Naive thymus-derived CD4-positive, alpha-beta T cell (primary cell): ENCODE measurements around the gene NMRK2. TPM values are rescaled to one million over a fixed set of nuclear protein-coding genes. Genes with fewer than 3 reads are reported as not detected.

ENCODE experiments used
- ATAC-seq: fragments of 150-1000 bp; cut with Tn5 transposase; 2 replicates; pipeline ENCODE4 v1.10.0; 2021; ENCODE audit warnings: mild to moderate bottlenecking, moderate library complexity
- CTCF ChIA-PET: fragments of 350-600 bp; sonication (Branson Sonifier 250); formaldehyde crosslinking; loops from one replicate; lab custom pipeline; 2021; ENCODE audit warnings: antibody characterized with exemption; lab: Charles Lee
- POLR2A ChIA-PET: fragments of 350-600 bp; sonication (Branson Sonifier 250); formaldehyde crosslinking; loops from one replicate; lab custom pipeline; 2021; ENCODE audit warnings: antibody characterized with exemption, inconsistent platforms; lab: Charles Lee
- DNase-seq, 9 donors: peaks; one replicate each; pipeline versions ENCODE4 v3.0.0 to v3.0.0-alpha.2; 2020 to 2022; ENCODE audit warnings: mixed read lengths in 1 of 9
- H3K27ac ChIP-seq: one replicate; pipeline ENCODE4 v1.7.0; 2013; ENCODE audit warnings: mild to moderate bottlenecking, low read depth, low read length, moderate library complexity
- H3K27me3 ChIP-seq, 2 donors: one replicate each; pipeline ENCODE4 v1.7.0; 2013; ENCODE audit warnings: low read length in 2 of 2, mild to moderate bottlenecking in 2 of 2, moderate library complexity in 2 of 2; ENCODE audit not compliant: control insufficient read depth in 2 of 2, insufficient read depth in 2 of 2
- H3K36me3 ChIP-seq, 3 experiments: 1 replicate in 2 of 3; 2 replicates in 1 of 3; pipeline ENCODE4 v1.7.0; 2013; ENCODE audit warnings: low read length in 3 of 3, mild to moderate bottlenecking in 3 of 3, moderate library complexity in 1 of 3; ENCODE audit not compliant: insufficient read depth in 3 of 3, control insufficient read depth in 2 of 3
- H3K4me1 ChIP-seq, 2 donors: one replicate each; pipeline ENCODE4 v1.7.0; 2013; ENCODE audit warnings: low read length in 2 of 2, mild to moderate bottlenecking in 2 of 2, moderate library complexity in 1 of 2; ENCODE audit not compliant: control insufficient read depth in 2 of 2, insufficient read depth in 2 of 2
- H3K4me3 ChIP-seq: 2 replicates; pipeline ENCODE4 v1.7.0; 2013; ENCODE audit warnings: mild to moderate bottlenecking, low read length
- H3K9me3 ChIP-seq, 3 experiments: 1 replicate in 2 of 3; 2 replicates in 1 of 3; pipeline ENCODE4 v1.7.0; 2013; ENCODE audit warnings: low read length in 3 of 3; ENCODE audit not compliant: control insufficient read depth in 2 of 3
- H3K27ac Mint-ChIP-seq, 9 donors: one replicate each; pipeline ENCODE4 v1.8.0; 2020 to 2022; ENCODE audit warnings: mixed read lengths in 9 of 9, mild to moderate bottlenecking in 8 of 9, moderate library complexity in 5 of 9, inconsistent platforms in 2 of 9
- H3K27me3 Mint-ChIP-seq, 5 donors: one replicate each; pipeline ENCODE4 v1.8.0; 2021 to 2022; ENCODE audit warnings: mixed read lengths in 5 of 5, mild to moderate bottlenecking in 1 of 5
- H3K36me3 Mint-ChIP-seq, 5 donors: one replicate each; pipeline ENCODE4 v1.8.0; 2020 to 2022; ENCODE audit warnings: mixed read lengths in 5 of 5, mild to moderate bottlenecking in 3 of 5, inconsistent platforms in 1 of 5
- H3K4me1 Mint-ChIP-seq, 7 donors: one replicate each; pipeline ENCODE4 v1.8.0; 2020 to 2022; ENCODE audit warnings: mixed read lengths in 7 of 7, mild to moderate bottlenecking in 3 of 7, inconsistent platforms in 1 of 7
- H3K4me3 Mint-ChIP-seq, 10 donors: one replicate each; pipeline ENCODE4 v1.8.0; 2020 to 2022; ENCODE audit warnings: mild to moderate bottlenecking in 10 of 10, mixed read lengths in 10 of 10, moderate library complexity in 6 of 10, inconsistent platforms in 2 of 10
- H3K9me3 Mint-ChIP-seq, 11 donors: one replicate each; pipeline ENCODE4 v1.8.0; 2020 to 2022; ENCODE audit warnings: mixed read lengths in 11 of 11, mild to moderate bottlenecking in 4 of 11, inconsistent platforms in 1 of 11, moderate library complexity in 1 of 11
- intact Hi-C, 2 donors: fragments of 100-400 bp; cut with micrococcal nuclease; formaldehyde crosslinking; loops; one replicate each; pipeline ENCODE4 v1.15.1; 2023
- polyA plus RNA-seq, 2 donors: library from polyadenylated mRNA; unstranded; fragments of 300-500 nt; fragmentation: Illumina TruSeq; gene quantifications; one replicate each; pipeline ENCODE4 v1.2.3, GENCODE V29; 2021
- total RNA-seq, 6 experiments: library from RNA in 5 of 6; stranded (reverse) in 5 of 6; gene quantifications; 1 replicate in 5 of 6; 2 replicates in 1 of 6; pipeline ENCODE4 v1.2.3 and lab custom pipeline; 2021 to 2026

The NMRK2 gene
- total and polyA plus RNA-seq, 7 experiments from 2014 or later, result not detected

GRCh38 chr19:3981373-3981735, 48.5 kb downstream of the NMRK2 start:
- Histone ChIP-seq H3K27me3 (no peaks in the 10 kb centered on the region), H3K4me1 (peaks cover 24 to 33% of the 10 kb centered on the region in 2 donors), H3K27ac (no peak overlapping the region), H3K9me3 (no peaks in the 10 kb centered on the region), H3K4me3 (no peak overlapping the region), H3K36me3 (peaks cover 47 to 86% (median 48%) of the 10 kb centered on the region in 3 experiments)
- DNase-seq (no peak), ATAC-seq (no peak)
- Mint-ChIP-seq H3K4me1 (peaks cover 22 to 46% (median 37%) of the 10 kb centered on the region in 7 donors), H3K27me3 (no peaks in the 10 kb centered on the region), H3K27ac (peak overlapping the region in 2 of 9 donors; percentile 14 to 19), H3K4me3 (peak overlapping the region in 1 of 10 donors; percentile 48), H3K36me3 (peaks cover 4 to 44% (median 21%) of the 10 kb centered on the region in 5 donors), H3K9me3 (no peaks in the 10 kb centered on the region)
- ChIA-PET CTCF (no interaction called here), POLR2A (interaction anchor here (1.1 to 2.2 kb wide), 2 partner anchors 10 to 26 kb away, joined by 3 to 12 read pairs; partner anchors contain the start of genes DAPK3 and PIAS4)
- intact Hi-C loops, result loop anchor here in 1 of 2 donors (10.0 kb wide), 1 partner anchor 477 kb away; the partner anchor contains the start of genes DOHH and FZR1

GRCh38 chr19:3981736-3982681, 49.1 kb downstream of the NMRK2 start:
- H3K36me3 ChIP-seq, result peaks cover 45 to 79% (median 47%) of the 10 kb centered on the region in 3 experiments
- ChIA-PET POLR2A (interaction anchor here (1.1 to 2.2 kb wide), 2 partner anchors 11 to 25 kb away, joined by 3 to 12 read pairs; partner anchors contain the start of genes DAPK3 and PIAS4), CTCF (no interaction called here)
- peak overlapping the region in 5 of 10 donors; percentile 17 to 97 (median 75) for H3K4me3 Mint-ChIP-seq
- H3K4me3 ChIP-seq, result no peak overlapping the region
- intact Hi-C loops, result loop anchor here in 1 of 2 donors (10.0 kb wide), 1 partner anchor 477 kb away; the partner anchor contains the start of genes DOHH and FZR1
- H3K27ac ChIP-seq, result no peak overlapping the region
- H3K27ac Mint-ChIP-seq, result peak overlapping the region in 5 of 9 donors; percentile 9 to 76 (median 22)
- no peak for ATAC-seq
- peaks cover 31 to 36% of the 10 kb centered on the region in 2 donors for H3K4me1 ChIP-seq
- no peaks in the 10 kb centered on the region for H3K9me3 Mint-ChIP-seq
- no peak for DNase-seq
- H3K36me3 Mint-ChIP-seq, result peaks cover 4 to 44% (median 21%) of the 10 kb centered on the region in 5 donors
- no peaks in the 10 kb centered on the region for H3K27me3 ChIP-seq
- H3K9me3 ChIP-seq, result no peaks in the 10 kb centered on the region
- H3K27me3 Mint-ChIP-seq, result no peaks in the 10 kb centered on the region
- H3K4me1 Mint-ChIP-seq, result peaks cover 27 to 52% (median 43%) of the 10 kb centered on the region in 7 donors

- H3K27me3 ChIP-seq, result no peaks in the 10 kb centered on the region
- intact Hi-C loops, result loop anchor here in 1 of 2 donors (10.0 kb wide), 1 partner anchor 478 kb away; the partner anchor contains the start of genes DOHH and FZR1
- peak overlapping the region; percentile 91 to 99 (median 98) for H3K4me3 Mint-ChIP-seq
- H3K9me3 ChIP-seq, result no peaks in the 10 kb centered on the region
- no peak for DNase-seq
- ChIA-PET CTCF (interaction anchor here (3.1 kb wide), 1 partner anchor 157 kb away, joined by 16 read pairs; no protein-coding TSS in a partner anchor), POLR2A (interaction anchor here (0.6 to 2.2 kb wide), 2 partner anchors 11 to 18 kb away, joined by 3 to 12 read pairs; partner anchors contain the start of gene DAPK3)
- H3K36me3 ChIP-seq, result peaks cover 40 to 70% (median 41%) of the 10 kb centered on the region in 3 experiments
- H3K27ac Mint-ChIP-seq, result peak overlapping the region; percentile 72 to 97 (median 93)
- no peak overlapping the region for H3K4me3 ChIP-seq
- no peaks in the 10 kb centered on the region for H3K27me3 Mint-ChIP-seq
- H3K36me3 Mint-ChIP-seq, result peaks cover 4 to 37% (median 21%) of the 10 kb centered on the region in 5 donors
- H3K4me1 ChIP-seq, result peaks cover 37 to 43% of the 10 kb centered on the region in 2 donors
- no peaks in the 10 kb centered on the region for H3K9me3 Mint-ChIP-seq
- H3K27ac ChIP-seq, result peak overlapping the region; percentile 87
- no peak for ATAC-seq
- H3K4me1 Mint-ChIP-seq, result peaks cover 30 to 57% (median 49%) of the 10 kb centered on the region in 7 donors
Observed at GRCh38 chr19:3982701-3983541, 50.1 kb downstream of the NMRK2 start.

DNA sequence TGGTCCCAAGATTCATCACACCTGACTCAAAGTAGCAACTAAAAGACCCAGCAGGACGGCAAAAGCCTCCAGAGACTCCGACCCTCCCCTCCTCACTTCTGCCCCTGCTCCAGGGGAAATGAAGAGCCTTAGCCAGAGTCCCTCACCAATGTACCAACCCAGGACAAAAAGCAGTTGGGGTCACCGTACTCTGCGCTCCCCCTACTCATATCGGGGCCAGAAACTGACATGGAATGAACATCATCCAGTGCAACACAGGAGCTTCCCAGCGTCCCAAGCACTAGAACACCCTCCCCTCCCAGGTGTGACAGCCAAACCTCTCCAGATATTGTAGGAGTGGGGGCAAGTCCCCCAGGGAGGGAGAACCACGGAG, 50.7 kb downstream of the NMRK2 start:
- CTCF ChIA-PET, result interaction anchor here (0.6 to 3.1 kb wide), 2 partner anchors 74 to 157 kb away, joined by 3 to 16 read pairs; no protein-coding TSS in a partner anchor
- Mint-ChIP-seq H3K27me3 (no peaks in the 10 kb centered on the region), H3K36me3 (peaks cover 4 to 33% (median 21%) of the 10 kb centered on the region in 5 donors), H3K9me3 (no peaks in the 10 kb centered on the region), H3K4me1 (peaks cover 30 to 57% (median 45%) of the 10 kb centered on the region in 7 donors), H3K4me3 (peak overlapping the region; percentile 91 to 99 (median 98)), H3K27ac (peak overlapping the region; percentile 82 to 97 (median 95))
- Histone ChIP-seq H3K27me3 (no peaks in the 10 kb centered on the region), H3K4me1 (peaks cover 37 to 43% of the 10 kb centered on the region in 2 donors), H3K36me3 (peaks cover 35 to 64% (median 37%) of the 10 kb centered on the region in 3 experiments), H3K4me3 (peak overlapping the region; percentile 98), H3K9me3 (no peaks in the 10 kb centered on the region), H3K27ac (peak overlapping the region; percentile 87)
- intact Hi-C loops, result loop anchor here in 1 of 2 donors (10.0 kb wide), 1 partner anchor 479 kb away; the partner anchor contains the start of genes DOHH and FZR1
- POLR2A ChIA-PET, result interaction anchor here (1.7 to 2.9 kb wide), 5 partner anchors 8 to 221 kb away, joined by 8 to 44 read pairs (median 19); partner anchors contain the start of genes DAPK3, MRPL54 and PIAS4
- ATAC-seq (no peak), DNase-seq (no peak)

- POLR2A ChIA-PET, result interaction anchor here (0.5 to 2.9 kb wide), 9 partner anchors 9 to 222 kb away, joined by 3 to 44 read pairs (median 15); partner anchors contain the start of genes DAPK3, MRPL54, PIAS4 and ZBTB7A
- no peaks in the 10 kb centered on the region for H3K9me3 Mint-ChIP-seq
- no peaks in the 10 kb centered on the region for H3K27me3 Mint-ChIP-seq
- CTCF ChIA-PET, result interaction anchor here (0.6 to 3.1 kb wide), 2 partner anchors 73 to 156 kb away, joined by 3 to 16 read pairs; no protein-coding TSS in a partner anchor
- Histone ChIP-seq H3K4me1 (peaks cover 37 to 43% of the 10 kb centered on the region in 2 donors), H3K27ac (peak overlapping the region; percentile 87), H3K9me3 (no peaks in the 10 kb centered on the region), H3K4me3 (peak overlapping the region; percentile 98), H3K27me3 (no peaks in the 10 kb centered on the region), H3K36me3 (peaks cover 34 to 61% (median 35%) of the 10 kb centered on the region in 3 experiments)
- peaks cover 4 to 32% (median 21%) of the 10 kb centered on the region in 5 donors for H3K36me3 Mint-ChIP-seq
- intact Hi-C loops, result loop anchor here in 1 of 2 donors (10.0 kb wide), 1 partner anchor 479 kb away; the partner anchor contains the start of genes DOHH and FZR1
- H3K27ac Mint-ChIP-seq, result peak overlapping the region; percentile 93 to 99 (median 96)
- ATAC-seq (no peak), DNase-seq (no peak)
- H3K4me3 Mint-ChIP-seq, result peak overlapping the region; percentile 91 to 99 (median 98)
- peaks cover 30 to 57% (median 45%) of the 10 kb centered on the region in 7 donors for H3K4me1 Mint-ChIP-seq
Observed at GRCh38 chr19:3983936-3984583, 51.2 kb downstream of the NMRK2 start.
